Upper lobe of left lung (tissue), 4 donors: ENCODE measurements around the gene SPATA16.

Source experiments
- EP300 ChIP-seq, 4 donors: sonication (generic); formaldehyde crosslinking; IDR thresholded peaks; one replicate each; pipeline ENCODE4 v1.5.1; 2017; ENCODE audit warnings: antibody characterized with exemption in 4 of 4, control low read depth in 2 of 4
- POLR2A ChIP-seq, 4 donors: fragments of 450-650 bp; IDR thresholded peaks; one replicate each; pipeline ENCODE4 v1.5.1; 2016 to 2017; ENCODE audit warnings: antibody characterized with exemption in 4 of 4, mild to moderate bottlenecking in 2 of 4
- POLR2AphosphoS5 ChIP-seq, 2 donors: sonication (generic); formaldehyde crosslinking; IDR thresholded peaks; one replicate each; pipeline ENCODE4 v1.5.1; 2017; ENCODE audit warnings: antibody characterized with exemption in 2 of 2
- TF ChIP-seq, protein P1 (sequence below), 6 experiments: fragments of 450-650 bp in 4 of 6; fragments of 200-600 bp in 2 of 6; sonication (generic) in 2 of 6; IDR thresholded peaks; one replicate each; pipeline ENCODE4 v1.5.1; 2016 to 2019; ENCODE audit warnings: antibody characterized with exemption in 6 of 6

DNA sequence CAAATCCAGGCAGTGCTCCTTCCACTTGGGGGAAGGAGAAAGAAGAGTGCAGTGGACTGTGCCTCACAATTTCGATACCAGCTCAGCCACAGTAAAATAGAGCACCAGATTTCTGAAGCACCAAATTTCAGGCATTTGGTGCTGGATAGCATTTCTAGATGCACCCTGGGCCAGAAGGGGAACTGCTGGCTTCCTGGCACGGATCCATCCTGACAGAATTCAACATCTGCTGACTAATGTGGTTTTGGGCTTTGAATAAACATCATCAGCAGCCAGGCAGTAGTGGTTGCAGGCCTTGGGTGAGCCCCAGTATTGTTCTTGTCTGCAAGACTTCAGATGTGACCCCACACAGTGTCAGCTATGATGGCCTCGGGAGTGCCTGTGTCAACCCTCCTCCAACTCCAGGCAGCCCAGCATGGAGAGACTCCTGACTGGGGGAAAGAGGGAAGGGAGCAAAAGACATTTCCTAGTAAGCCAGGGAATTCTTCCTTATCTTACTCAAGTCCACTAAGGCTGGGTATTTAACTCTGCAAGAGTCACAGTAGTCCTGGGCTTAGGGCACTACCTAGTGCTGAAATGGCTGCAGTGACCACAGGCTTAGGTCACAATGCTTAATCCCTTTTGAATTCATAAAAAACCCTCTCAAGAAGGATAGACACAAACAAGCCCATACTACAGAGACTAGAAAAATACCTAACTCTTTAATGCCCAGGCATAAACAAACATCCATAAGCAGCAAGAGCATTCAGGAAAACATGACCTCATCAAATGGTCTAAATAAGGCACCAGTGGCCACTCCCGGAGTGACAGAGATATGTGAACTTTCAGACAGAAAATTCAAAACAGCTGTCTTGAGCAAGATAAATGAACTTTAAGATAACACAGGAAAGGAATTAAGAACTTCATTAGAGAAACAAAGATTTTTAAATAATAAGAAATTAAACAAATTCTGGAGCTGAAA lies 74.7 kb downstream of the SPATA16 start:
- TF ChIP-seq, protein P1, sequence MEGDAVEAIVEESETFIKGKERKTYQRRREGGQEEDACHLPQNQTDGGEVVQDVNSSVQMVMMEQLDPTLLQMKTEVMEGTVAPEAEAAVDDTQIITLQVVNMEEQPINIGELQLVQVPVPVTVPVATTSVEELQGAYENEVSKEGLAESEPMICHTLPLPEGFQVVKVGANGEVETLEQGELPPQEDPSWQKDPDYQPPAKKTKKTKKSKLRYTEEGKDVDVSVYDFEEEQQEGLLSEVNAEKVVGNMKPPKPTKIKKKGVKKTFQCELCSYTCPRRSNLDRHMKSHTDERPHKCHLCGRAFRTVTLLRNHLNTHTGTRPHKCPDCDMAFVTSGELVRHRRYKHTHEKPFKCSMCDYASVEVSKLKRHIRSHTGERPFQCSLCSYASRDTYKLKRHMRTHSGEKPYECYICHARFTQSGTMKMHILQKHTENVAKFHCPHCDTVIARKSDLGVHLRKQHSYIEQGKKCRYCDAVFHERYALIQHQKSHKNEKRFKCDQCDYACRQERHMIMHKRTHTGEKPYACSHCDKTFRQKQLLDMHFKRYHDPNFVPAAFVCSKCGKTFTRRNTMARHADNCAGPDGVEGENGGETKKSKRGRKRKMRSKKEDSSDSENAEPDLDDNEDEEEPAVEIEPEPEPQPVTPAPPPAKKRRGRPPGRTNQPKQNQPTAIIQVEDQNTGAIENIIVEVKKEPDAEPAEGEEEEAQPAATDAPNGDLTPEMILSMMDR (IDR thresholded peaks at IDR 0.05): no peak
- TF ChIP-seq POLR2A (IDR thresholded peaks at IDR 0.05) (no peak), POLR2AphosphoS5 (IDR thresholded peaks at IDR 0.05) (no peak), EP300 (IDR thresholded peaks at IDR 0.05) (no peak)
